ENCODE data around the gene NPAS2.

Gene NPAS2

DNA sequence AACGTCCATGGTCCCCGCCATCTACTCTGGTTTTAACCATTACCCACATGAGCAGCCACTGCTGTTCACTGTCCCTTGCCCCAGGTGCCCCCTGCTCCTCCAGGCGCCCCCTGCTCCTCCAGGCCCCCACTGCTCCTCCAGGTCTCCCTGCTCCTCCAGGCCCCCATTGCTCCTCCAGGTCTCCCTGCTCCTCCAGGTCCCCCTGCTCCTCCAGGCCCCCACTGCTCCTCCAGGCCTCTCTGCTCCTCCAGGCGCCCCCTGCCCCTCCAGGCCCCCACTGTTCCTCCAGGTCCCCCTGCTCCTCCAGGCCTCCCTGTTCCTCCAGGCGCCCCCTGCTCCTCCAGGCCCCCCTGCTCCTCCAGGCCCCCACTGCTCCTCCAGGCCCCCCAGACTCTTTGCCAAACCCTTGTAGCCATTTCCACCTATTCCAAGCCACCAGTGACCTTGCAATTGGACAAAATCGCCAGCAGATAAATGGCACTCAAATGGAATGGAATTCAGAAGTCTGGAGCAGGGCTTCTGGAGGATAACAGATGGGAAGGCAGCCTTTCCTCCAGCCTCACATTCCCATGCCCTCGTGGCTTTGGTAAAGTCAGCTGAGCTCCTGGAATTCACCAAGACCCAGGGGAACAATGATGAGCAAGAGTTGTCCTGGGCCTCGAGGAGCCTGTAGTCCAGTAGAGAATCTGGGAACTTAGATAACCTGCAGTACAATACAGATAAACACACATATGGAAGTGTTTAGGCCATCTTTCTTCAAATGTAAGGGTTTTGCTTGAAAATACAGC, 168.9 kb downstream of the NPAS2 start:
- no peaks in the 10 kb centered on the region for H3K4me1 ChIP-seq (ENCODE audit: control insufficient read depth in 5 of 5, insufficient read depth in 5 of 5, low read length in 5 of 5)
- H3K36me3 ChIP-seq (ENCODE audit: control insufficient read depth in 5 of 5, insufficient read depth in 5 of 5, low read length in 5 of 5) = peaks cover 0 to 6% (median 3%) of the 10 kb centered on the region in 5 donors
- no peaks in the 10 kb centered on the region for H3K9me3 ChIP-seq (ENCODE audit: control insufficient read depth in 5 of 5, low read length in 5 of 5)
- H3K27ac ChIP-seq (ENCODE audit: low read depth, low read length) = no peak overlapping the region
- no peak overlapping the region for H3K9ac ChIP-seq (ENCODE audit: low read length in 5 of 5)
- H3K27me3 ChIP-seq (ENCODE audit: control insufficient read depth in 5 of 5, insufficient read depth in 4 of 5, low read length in 5 of 5) = no peaks in the 10 kb centered on the region
- no peak overlapping the region for H3K4me3 ChIP-seq (ENCODE audit: low read depth in 1 of 5, low read length in 5 of 5)

DNA sequence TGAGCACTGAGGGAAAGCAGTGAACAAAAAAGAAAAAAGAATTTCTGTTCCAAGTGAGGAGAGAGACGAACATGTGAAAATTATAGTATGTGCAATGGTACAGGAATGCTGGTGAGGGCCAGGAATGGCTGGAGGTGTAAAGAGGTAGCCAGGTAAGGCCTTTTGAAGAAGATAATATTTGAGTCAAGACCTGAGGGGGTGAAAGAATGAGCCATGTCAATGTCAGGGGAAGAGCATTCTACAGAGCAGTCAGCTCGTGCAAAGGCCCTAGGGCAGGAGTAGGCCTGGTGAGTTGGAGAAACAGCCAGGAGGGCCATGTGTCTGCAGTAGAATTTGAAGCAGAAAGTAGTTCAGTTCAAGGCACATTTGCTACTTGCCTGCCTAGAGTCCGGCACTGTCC, 169.7 kb downstream of the NPAS2 start:
- Histone ChIP-seq H3K4me1 (ENCODE audit: control insufficient read depth in 5 of 5, insufficient read depth in 5 of 5, low read length in 5 of 5) (no peaks in the 10 kb centered on the region), H3K9ac (ENCODE audit: low read length in 5 of 5) (no peak overlapping the region), H3K36me3 (ENCODE audit: control insufficient read depth in 5 of 5, insufficient read depth in 5 of 5, low read length in 5 of 5) (peaks cover 0 to 9% (median 3%) of the 10 kb centered on the region in 5 donors), H3K27ac (ENCODE audit: low read depth, low read length) (no peak overlapping the region), H3K27me3 (ENCODE audit: control insufficient read depth in 5 of 5, insufficient read depth in 4 of 5, low read length in 5 of 5) (no peaks in the 10 kb centered on the region), H3K9me3 (ENCODE audit: control insufficient read depth in 5 of 5, low read length in 5 of 5) (no peaks in the 10 kb centered on the region), H3K4me3 (ENCODE audit: low read depth in 1 of 5, low read length in 5 of 5) (no peak overlapping the region)

DNA sequence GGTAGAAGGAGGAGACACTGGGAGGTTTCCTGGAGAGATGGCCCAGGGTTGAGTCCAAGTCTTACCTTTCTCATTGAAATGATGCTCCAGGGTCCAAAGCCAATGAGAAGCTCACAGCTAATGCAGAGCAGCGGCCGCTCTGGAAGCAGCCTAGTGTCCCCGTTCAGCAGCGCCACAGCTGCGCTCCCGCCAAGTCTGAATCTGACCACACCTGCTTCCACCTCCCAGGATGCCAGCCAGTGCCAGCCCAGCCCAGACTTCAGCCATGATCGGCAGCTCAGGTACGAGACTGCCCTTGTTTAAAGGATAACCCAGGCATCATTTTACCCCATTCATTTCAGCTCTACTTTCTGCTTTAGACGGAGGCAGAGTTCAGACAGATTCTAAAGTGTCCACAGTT, 170.2 kb downstream of the NPAS2 start:
- Histone ChIP-seq H3K27me3 (ENCODE audit: control insufficient read depth in 5 of 5, insufficient read depth in 4 of 5, low read length in 5 of 5) (no peaks in the 10 kb centered on the region), H3K9ac (ENCODE audit: low read length in 5 of 5) (no peak overlapping the region), H3K4me1 (ENCODE audit: control insufficient read depth in 5 of 5, insufficient read depth in 5 of 5, low read length in 5 of 5) (no peaks in the 10 kb centered on the region), H3K9me3 (ENCODE audit: control insufficient read depth in 5 of 5, low read length in 5 of 5) (no peaks in the 10 kb centered on the region), H3K36me3 (ENCODE audit: control insufficient read depth in 5 of 5, insufficient read depth in 5 of 5, low read length in 5 of 5) (peaks cover 0 to 13% (median 3%) of the 10 kb centered on the region in 5 donors), H3K4me3 (ENCODE audit: low read depth in 1 of 5, low read length in 5 of 5) (no peak overlapping the region), H3K27ac (ENCODE audit: low read depth, low read length) (no peak overlapping the region)

DNA sequence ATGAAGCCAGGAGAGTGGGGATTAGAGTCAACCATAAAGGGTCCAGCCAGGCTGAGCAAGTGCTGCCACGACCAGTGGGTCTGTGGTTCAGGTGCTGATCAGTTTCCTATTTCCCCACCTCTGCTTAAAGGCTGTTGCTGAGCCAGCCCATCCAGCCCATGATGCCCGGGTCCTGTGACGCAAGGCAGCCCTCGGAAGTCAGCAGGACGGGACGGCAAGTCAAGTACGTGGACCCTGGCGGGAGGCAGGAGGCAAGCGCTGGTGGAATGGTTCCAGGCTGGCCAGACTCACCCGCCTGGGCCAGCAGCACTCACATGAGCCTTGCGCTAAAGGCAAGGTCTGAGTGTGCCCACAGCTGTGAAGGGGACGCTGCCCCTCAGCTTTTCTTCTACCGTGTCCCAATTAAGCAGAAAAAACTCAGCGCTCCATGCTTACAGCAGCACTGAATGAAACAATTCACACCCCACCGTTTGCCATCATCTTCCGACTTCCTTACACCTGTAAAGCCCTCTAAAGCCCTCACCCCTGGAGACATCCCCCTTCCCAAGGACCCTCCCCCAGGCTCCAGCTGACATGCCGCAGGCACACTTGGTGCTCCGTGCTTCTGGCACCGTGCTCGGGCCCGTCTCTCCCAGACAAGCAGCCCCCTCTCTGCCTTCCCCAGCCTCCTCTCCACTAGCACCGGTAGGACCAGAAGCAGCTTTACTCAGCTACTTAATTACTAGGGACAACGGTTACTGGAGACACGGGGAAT, 170.9 kb downstream of the NPAS2 start:
- H3K9ac ChIP-seq (ENCODE audit: low read length in 5 of 5) = no peak overlapping the region
- H3K36me3 ChIP-seq (ENCODE audit: control insufficient read depth in 5 of 5, insufficient read depth in 5 of 5, low read length in 5 of 5) = peaks cover 0 to 17% (median 3%) of the 10 kb centered on the region in 5 donors
- no peak overlapping the region for H3K27ac ChIP-seq (ENCODE audit: low read depth, low read length)
- no peak overlapping the region for H3K4me3 ChIP-seq (ENCODE audit: low read depth in 1 of 5, low read length in 5 of 5)
- no peaks in the 10 kb centered on the region for H3K27me3 ChIP-seq (ENCODE audit: control insufficient read depth in 5 of 5, insufficient read depth in 4 of 5, low read length in 5 of 5)
- no peaks in the 10 kb centered on the region for H3K4me1 ChIP-seq (ENCODE audit: control insufficient read depth in 5 of 5, insufficient read depth in 5 of 5, low read length in 5 of 5)
- H3K9me3 ChIP-seq (ENCODE audit: control insufficient read depth in 5 of 5, low read length in 5 of 5) = no peaks in the 10 kb centered on the region

DNA sequence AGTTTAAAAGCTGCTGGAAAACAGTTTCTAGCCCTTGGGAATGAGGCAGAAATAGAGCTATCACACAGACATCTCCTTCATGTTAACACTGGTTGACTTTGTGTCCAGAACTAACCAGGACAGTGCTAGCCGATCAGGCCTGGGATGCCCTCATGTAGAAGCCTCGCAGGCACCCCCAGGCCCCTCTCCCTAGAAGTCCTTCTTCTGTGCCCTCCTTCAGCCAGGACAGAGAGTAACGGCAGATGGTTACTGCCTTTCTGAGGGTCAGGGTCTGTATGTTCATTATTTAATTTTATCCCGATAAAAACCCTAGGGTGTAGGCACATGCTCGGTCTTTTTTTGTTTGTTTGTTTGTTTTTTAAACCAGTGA, 171.4 kb downstream of the NPAS2 start:
- Histone ChIP-seq H3K9me3 (ENCODE audit: control insufficient read depth in 5 of 5, low read length in 5 of 5) (no peaks in the 10 kb centered on the region), H3K9ac (ENCODE audit: low read length in 5 of 5) (no peak overlapping the region), H3K4me3 (ENCODE audit: low read depth in 1 of 5, low read length in 5 of 5) (no peak overlapping the region), H3K27me3 (ENCODE audit: control insufficient read depth in 5 of 5, insufficient read depth in 4 of 5, low read length in 5 of 5) (no peaks in the 10 kb centered on the region), H3K36me3 (ENCODE audit: control insufficient read depth in 5 of 5, insufficient read depth in 5 of 5, low read length in 5 of 5) (peaks cover 0 to 17% (median 3%) of the 10 kb centered on the region in 5 donors), H3K27ac (ENCODE audit: low read depth, low read length) (no peak overlapping the region), H3K4me1 (ENCODE audit: control insufficient read depth in 5 of 5, insufficient read depth in 5 of 5, low read length in 5 of 5) (no peaks in the 10 kb centered on the region)

DNA sequence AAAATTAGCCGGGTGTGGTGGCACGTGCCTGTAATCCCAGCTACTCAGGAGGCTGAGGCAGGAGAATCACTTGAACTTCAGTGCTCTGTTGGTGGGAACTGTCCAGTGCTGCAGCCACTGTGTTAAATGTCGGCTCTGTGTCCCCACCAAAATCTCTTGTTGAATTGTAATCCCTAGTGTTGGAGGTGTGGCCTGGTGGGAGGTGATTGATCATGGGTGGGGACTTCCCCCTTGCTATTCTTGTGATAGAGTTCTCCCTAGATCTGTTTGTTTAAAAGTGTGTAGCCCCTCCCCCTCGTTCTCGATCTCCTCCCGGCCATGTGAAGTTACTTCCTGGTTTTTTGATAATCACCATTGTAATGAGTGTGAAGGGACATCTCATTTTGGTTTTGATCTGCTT, 172.3 kb downstream of the NPAS2 start:
- Histone ChIP-seq H3K4me1 (ENCODE audit: control insufficient read depth in 5 of 5, insufficient read depth in 5 of 5, low read length in 5 of 5) (no peaks in the 10 kb centered on the region), H3K9me3 (ENCODE audit: control insufficient read depth in 5 of 5, low read length in 5 of 5) (no peaks in the 10 kb centered on the region), H3K9ac (ENCODE audit: low read length in 5 of 5) (no peak overlapping the region), H3K36me3 (ENCODE audit: control insufficient read depth in 5 of 5, insufficient read depth in 5 of 5, low read length in 5 of 5) (peaks cover 0 to 17% (median 3%) of the 10 kb centered on the region in 5 donors), H3K27ac (ENCODE audit: low read depth, low read length) (no peak overlapping the region), H3K27me3 (ENCODE audit: control insufficient read depth in 5 of 5, insufficient read depth in 4 of 5, low read length in 5 of 5) (no peaks in the 10 kb centered on the region), H3K4me3 (ENCODE audit: low read depth in 1 of 5, low read length in 5 of 5) (no peak overlapping the region)

DNA sequence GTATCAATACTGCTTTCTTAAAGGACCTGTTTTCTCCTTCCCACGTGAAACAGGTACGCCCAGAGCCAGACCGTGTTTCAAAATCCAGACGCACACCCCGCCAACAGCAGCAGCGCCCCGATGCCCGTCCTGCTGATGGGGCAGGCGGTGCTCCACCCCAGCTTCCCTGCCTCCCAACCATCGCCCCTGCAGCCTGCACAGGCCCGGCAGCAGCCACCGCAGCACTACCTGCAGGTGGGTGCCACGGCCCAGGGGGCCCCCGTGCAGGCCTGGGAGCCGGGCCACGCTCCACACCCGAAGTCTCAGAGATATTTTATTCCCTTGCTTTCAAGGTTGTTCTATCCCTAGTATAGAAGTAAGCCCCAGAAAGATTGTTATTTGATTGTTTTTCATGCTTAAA, 173.4 kb downstream of the NPAS2 start:
- H3K9ac ChIP-seq (ENCODE audit: low read length in 5 of 5) = no peak overlapping the region
- H3K36me3 ChIP-seq (ENCODE audit: control insufficient read depth in 5 of 5, insufficient read depth in 5 of 5, low read length in 5 of 5) = peaks cover 0 to 17% (median 3%) of the 10 kb centered on the region in 5 donors

DNA sequence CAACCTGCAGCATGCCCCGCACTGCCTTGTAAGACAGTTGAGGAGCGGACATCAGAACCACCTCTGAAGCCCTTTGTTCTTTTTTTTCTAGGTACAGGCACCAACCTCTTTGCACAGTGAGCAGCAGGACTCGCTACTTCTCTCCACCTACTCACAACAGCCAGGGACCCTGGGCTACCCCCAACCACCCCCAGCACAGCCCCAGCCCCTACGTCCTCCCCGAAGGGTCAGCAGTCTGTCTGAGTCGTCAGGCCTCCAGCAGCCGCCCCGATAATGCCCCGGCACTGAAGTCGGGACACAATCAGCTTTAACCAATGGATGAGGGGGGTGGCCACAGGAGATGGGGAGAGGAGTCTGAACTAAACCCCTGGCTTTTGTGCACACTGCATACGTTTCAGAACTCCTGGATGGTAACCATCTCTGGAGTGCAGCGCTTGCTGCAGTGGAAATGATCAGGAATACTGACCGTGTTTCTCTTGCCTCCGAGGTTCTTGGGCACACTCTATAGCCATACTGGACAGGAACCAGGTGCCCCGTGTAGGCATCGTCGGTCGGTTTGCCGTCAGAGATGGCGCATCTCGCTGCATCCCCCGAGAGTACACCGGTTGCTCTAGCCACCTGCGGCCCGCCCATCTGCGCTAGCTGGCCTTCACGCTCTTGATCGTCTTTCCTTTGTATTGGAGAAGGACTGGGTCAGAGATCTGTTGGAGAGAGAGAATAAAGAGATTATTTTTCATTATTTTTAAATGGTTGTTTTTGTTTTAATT, 175.6 kb downstream of the NPAS2 start:
- H3K9ac ChIP-seq (ENCODE audit: low read length in 5 of 5) = no peak overlapping the region
- peaks cover 0 to 17% (median 2%) of the 10 kb centered on the region in 5 donors for H3K36me3 ChIP-seq (ENCODE audit: control insufficient read depth in 5 of 5, insufficient read depth in 5 of 5, low read length in 5 of 5)
- no peaks in the 10 kb centered on the region for H3K9me3 ChIP-seq (ENCODE audit: control insufficient read depth in 5 of 5, low read length in 5 of 5)
- no peak overlapping the region for H3K4me3 ChIP-seq (ENCODE audit: low read depth in 1 of 5, low read length in 5 of 5)
- no peak overlapping the region for H3K27ac ChIP-seq (ENCODE audit: low read depth, low read length)
- no peaks in the 10 kb centered on the region for H3K4me1 ChIP-seq (ENCODE audit: control insufficient read depth in 5 of 5, insufficient read depth in 5 of 5, low read length in 5 of 5)
- no peaks in the 10 kb centered on the region for H3K27me3 ChIP-seq (ENCODE audit: control insufficient read depth in 5 of 5, insufficient read depth in 4 of 5, low read length in 5 of 5)

More for the DNA sequence above, 173.4 kb downstream of the NPAS2 start:
- H3K27ac ChIP-seq (ENCODE audit: low read depth, low read length) = no peak overlapping the region
- no peak overlapping the region for H3K4me3 ChIP-seq (ENCODE audit: low read depth in 1 of 5, low read length in 5 of 5)
- H3K27me3 ChIP-seq (ENCODE audit: control insufficient read depth in 5 of 5, insufficient read depth in 4 of 5, low read length in 5 of 5) = no peaks in the 10 kb centered on the region
- H3K9me3 ChIP-seq (ENCODE audit: control insufficient read depth in 5 of 5, low read length in 5 of 5) = no peaks in the 10 kb centered on the region
- no peaks in the 10 kb centered on the region for H3K4me1 ChIP-seq (ENCODE audit: control insufficient read depth in 5 of 5, insufficient read depth in 5 of 5, low read length in 5 of 5)

DNA sequence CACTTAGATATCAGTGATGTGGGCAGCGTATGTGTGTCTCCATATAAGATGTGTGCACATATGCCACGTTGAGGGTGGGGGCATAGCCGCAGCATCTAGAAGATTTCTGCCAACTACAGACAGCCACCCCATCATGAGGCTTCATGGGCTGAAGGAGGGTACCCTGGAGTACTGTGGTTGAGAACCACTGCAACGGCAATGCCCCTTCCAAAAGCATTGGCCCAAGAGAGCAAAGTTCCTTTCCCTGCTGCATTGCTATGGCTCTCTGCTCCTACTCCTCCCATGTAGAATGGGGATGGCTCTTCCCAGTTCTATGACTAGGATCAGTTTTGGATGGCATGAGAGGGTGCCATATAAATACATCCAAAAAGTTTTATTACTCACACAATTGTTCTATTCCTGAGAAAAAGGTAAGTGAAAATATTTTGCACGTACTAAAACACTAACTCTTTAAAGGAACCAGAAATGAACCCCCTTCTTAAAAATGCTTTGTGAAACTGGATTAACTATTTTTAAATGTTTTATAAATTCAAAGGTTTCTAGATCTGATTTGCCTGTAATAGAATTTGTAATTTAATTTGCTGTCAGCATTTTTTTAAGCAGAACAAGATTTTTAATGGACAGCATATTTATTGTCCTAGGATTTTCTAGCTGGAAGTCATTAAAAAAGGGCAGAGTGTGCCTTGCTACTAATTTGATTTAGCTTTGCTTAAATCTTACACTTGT, 177.7 kb downstream of the NPAS2 start:
- H3K4me3 ChIP-seq (ENCODE audit: low read depth in 1 of 5, low read length in 5 of 5) = no peak overlapping the region
- H3K36me3 ChIP-seq (ENCODE audit: control insufficient read depth in 5 of 5, insufficient read depth in 5 of 5, low read length in 5 of 5) = peaks cover 0 to 11% (median 0%) of the 10 kb centered on the region in 5 donors
- H3K27me3 ChIP-seq (ENCODE audit: control insufficient read depth in 5 of 5, insufficient read depth in 4 of 5, low read length in 5 of 5) = no peaks in the 10 kb centered on the region
- no peak overlapping the region for H3K9ac ChIP-seq (ENCODE audit: low read length in 5 of 5)
- peaks cover 0 to 10% (median 8%) of the 10 kb centered on the region in 5 donors for H3K4me1 ChIP-seq (ENCODE audit: control insufficient read depth in 5 of 5, insufficient read depth in 5 of 5, low read length in 5 of 5)
- no peak overlapping the region for H3K27ac ChIP-seq (ENCODE audit: low read depth, low read length)
- H3K9me3 ChIP-seq (ENCODE audit: control insufficient read depth in 5 of 5, low read length in 5 of 5) = no peaks in the 10 kb centered on the region

Measured in subcutaneous abdominal adipose tissue (tissue), 5 donors.